ENCODE results near the gene UPK1A. TPM values are rescaled to one million over a fixed set of nuclear protein-coding genes. Genes with fewer than 3 reads are reported as not detected.

UPK1A gene
- total RNA-seq, 2 experiments from 2014 or later = not detected

DNA sequence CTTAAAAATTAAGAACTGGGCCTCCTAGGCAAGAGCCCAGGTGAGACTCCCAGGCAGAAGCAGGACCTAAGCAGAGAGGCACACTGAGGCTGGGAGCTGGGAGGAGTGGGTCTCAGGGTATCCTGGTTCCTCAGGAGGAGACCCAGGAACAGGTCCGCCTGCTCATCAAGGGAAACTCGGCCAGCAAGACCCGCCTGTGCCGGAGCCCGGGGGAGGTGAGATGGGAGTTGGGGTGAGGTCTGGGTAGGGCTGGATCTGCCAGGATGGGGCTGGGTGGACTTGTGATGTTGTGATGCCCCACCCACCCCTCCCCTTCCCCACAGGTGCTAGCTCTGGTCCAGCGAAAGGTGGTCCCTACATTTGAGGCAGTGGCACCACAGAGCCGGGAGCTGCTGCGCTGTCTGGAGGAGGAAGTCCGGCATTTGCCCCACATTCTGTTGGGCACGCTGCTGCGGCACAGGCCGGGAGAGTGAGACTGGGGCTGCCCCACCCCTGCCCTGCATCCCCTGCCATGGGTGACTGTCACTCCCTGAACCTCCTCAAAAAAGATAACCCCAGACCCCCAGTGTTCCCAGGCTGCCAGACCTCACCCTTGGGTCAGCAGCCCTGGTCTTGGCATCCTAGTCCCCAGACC is 46.9 kb upstream of the UPK1A start:
- H3K4me3 ChIP-seq (ENCODE audit: low read depth, low read length, poor library complexity, severe bottlenecking) = no peak overlapping the region
- no peak for TF ChIP-seq EZH2phosphoT487 (IDR thresholded peaks at IDR 0.05; ENCODE audit: borderline replicate concordance, low read depth, low read length)
- TF ChIP-seq CTCF (conservative IDR thresholded peaks at IDR 0.05; ENCODE audit: low read length) = no peak
- CTCF ChIA-PET (ENCODE audit: unreplicated experiment) = no interaction called here
- intact Hi-C loops (cut with micrococcal nuclease; ENCODE audit: unreplicated experiment) = no loop called here
- H3K36me3 ChIP-seq (ENCODE audit: insufficient read depth, low read length) = peaks cover 35% of the 10 kb centered on the region; the same call in 1 of the 2 replicates
- no peaks in the 10 kb centered on the region for H3K4me1 ChIP-seq (ENCODE audit: insufficient read depth, low read length, poor library complexity, severe bottlenecking)
- H4K20me1 ChIP-seq (ENCODE audit: insufficient read depth, low read length) = no peaks in the 10 kb centered on the region
- H3K79me2 ChIP-seq (ENCODE audit: insufficient read depth, low read depth, low read length) = no peaks in the 10 kb centered on the region
- POLR2A ChIA-PET = no interaction called here
- no peak overlapping the region for H3K27ac ChIP-seq (ENCODE audit: low read depth, low read length, poor library complexity, severe bottlenecking)
- DNase-seq (ENCODE audit: low spot score) = no peak
- no TSS peak for BruUV-seq (replicated peaks)
- H3K9me3 ChIP-seq (ENCODE audit: low read length) = no peaks in the 10 kb centered on the region
- H2AFZ ChIP-seq (ENCODE audit: low read length) = no peak overlapping the region
- no peak overlapping the region for H3K4me2 ChIP-seq (ENCODE audit: low read length)
- no peaks in the 10 kb centered on the region for H3K9me2 ChIP-seq (ENCODE audit: insufficient read depth, low read length)

GRCh38 chr19:35620001-35620400 is 46.3 kb upstream of the UPK1A start:
- TF ChIP-seq EZH2phosphoT487 (IDR thresholded peaks at IDR 0.05; ENCODE audit: borderline replicate concordance, low read depth, low read length) = no peak
- TF ChIP-seq CTCF (conservative IDR thresholded peaks at IDR 0.05; ENCODE audit: low read length) = no peak
- no peak for DNase-seq (ENCODE audit: low spot score)

DNA sequence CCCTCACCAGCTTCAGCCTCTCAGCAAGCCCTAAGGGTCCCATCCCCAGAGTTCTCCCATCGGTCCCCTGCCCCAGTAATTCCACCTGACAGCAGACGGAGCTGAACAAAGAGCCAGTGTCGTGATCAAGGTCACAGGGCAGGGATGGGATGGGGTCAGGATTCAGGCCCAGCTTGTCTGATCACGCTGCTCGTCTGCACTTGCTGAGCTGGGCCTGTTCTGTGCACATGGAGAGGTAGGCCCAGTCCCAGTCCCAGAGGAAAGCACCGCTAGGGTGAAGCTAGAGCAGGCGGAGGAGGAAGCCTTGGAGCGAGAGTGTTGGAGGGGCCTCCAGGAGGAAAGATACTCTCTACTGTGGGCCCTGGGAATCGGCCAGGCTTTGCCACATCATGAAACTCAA is 44.6 kb upstream of the UPK1A start:
- intact Hi-C loops (cut with micrococcal nuclease; ENCODE audit: unreplicated experiment) = no loop called here
- no TSS peak for BruUV-seq (replicated peaks)
- POLR2A ChIA-PET = no interaction called here

More at GRCh38 chr19:35620001-35620400, 46.3 kb upstream of the UPK1A start:
- Histone ChIP-seq H3K79me2 (ENCODE audit: insufficient read depth, low read depth, low read length) (no peaks in the 10 kb centered on the region), H3K4me2 (ENCODE audit: low read length) (no peak overlapping the region), H3K36me3 (ENCODE audit: insufficient read depth, low read length) (peaks cover 34% of the 10 kb centered on the region; the same call in 1 of the 2 replicates), H2AFZ (ENCODE audit: low read length) (no peak overlapping the region), H3K4me3 (ENCODE audit: low read depth, low read length, poor library complexity, severe bottlenecking) (no peak overlapping the region), H3K4me1 (ENCODE audit: insufficient read depth, low read length, poor library complexity, severe bottlenecking) (no peaks in the 10 kb centered on the region), H3K9me3 (ENCODE audit: low read length) (no peaks in the 10 kb centered on the region), H4K20me1 (ENCODE audit: insufficient read depth, low read length) (no peaks in the 10 kb centered on the region), H3K27ac (ENCODE audit: low read depth, low read length, poor library complexity, severe bottlenecking) (no peak overlapping the region), H3K9me2 (ENCODE audit: insufficient read depth, low read length) (no peaks in the 10 kb centered on the region)
- BruUV-seq (replicated peaks) = no TSS peak
- intact Hi-C loops (cut with micrococcal nuclease; ENCODE audit: unreplicated experiment) = no loop called here
- ChIA-PET CTCF (ENCODE audit: unreplicated experiment) (no interaction called here), POLR2A (no interaction called here)

More for the DNA sequence above, 44.6 kb upstream of the UPK1A start:
- Histone ChIP-seq H3K9me3 (ENCODE audit: low read length) (no peaks in the 10 kb centered on the region), H3K9me2 (ENCODE audit: insufficient read depth, low read length) (no peaks in the 10 kb centered on the region), H3K4me1 (ENCODE audit: insufficient read depth, low read length, poor library complexity, severe bottlenecking) (no peaks in the 10 kb centered on the region), H3K4me3 (ENCODE audit: low read depth, low read length, poor library complexity, severe bottlenecking) (no peak overlapping the region), H3K79me2 (ENCODE audit: insufficient read depth, low read depth, low read length) (no peaks in the 10 kb centered on the region), H2AFZ (ENCODE audit: low read length) (no peak overlapping the region), H3K27ac (ENCODE audit: low read depth, low read length, poor library complexity, severe bottlenecking) (no peak overlapping the region), H3K4me2 (ENCODE audit: low read length) (no peak overlapping the region), H4K20me1 (ENCODE audit: insufficient read depth, low read length) (no peaks in the 10 kb centered on the region), H3K36me3 (ENCODE audit: insufficient read depth, low read length) (0 out of 2 replicates have a peak, but pooled peaks cover 23% of the 10 kb centered on the region)
- CTCF ChIA-PET (ENCODE audit: unreplicated experiment) = no interaction called here
- DNase-seq (ENCODE audit: low spot score) = no peak
- TF ChIP-seq EZH2phosphoT487 (IDR thresholded peaks at IDR 0.05; ENCODE audit: borderline replicate concordance, low read depth, low read length) (no peak), CTCF (conservative IDR thresholded peaks at IDR 0.05; ENCODE audit: low read length) (no peak)
